Neural crest cell (in vitro differentiated cells): ENCODE data around the gene DHRS7B. TPM values are rescaled to one million over a fixed set of nuclear protein-coding genes. Genes with fewer than 3 reads are reported as not detected.
A peak's percentile ranks its signal among the peaks of the same experiment; 100 is the strongest.

Experiments
- DNase-seq: peaks from one replicate; pipeline ENCODE4 v3.0.0; 2021; ENCODE audit warnings: low read depth, mixed read lengths, low spot score
- H3K27ac Mint-ChIP-seq: one replicate; pipeline ENCODE4 v1.8.0; 2021; ENCODE audit warnings: mild to moderate bottlenecking, mixed read lengths; ENCODE audit not compliant: unreplicated experiment
- H3K27me3 Mint-ChIP-seq: 2 replicates; pipeline ENCODE4 v1.8.0; 2021; ENCODE audit warnings: low read depth, mild to moderate bottlenecking, mixed read lengths
- H3K36me3 Mint-ChIP-seq: 2 replicates; pipeline ENCODE4 v1.8.0; 2021; ENCODE audit warnings: low read depth, mild to moderate bottlenecking, mixed read lengths
- H3K4me1 Mint-ChIP-seq: 2 replicates; pipeline ENCODE4 v1.8.0; 2021; ENCODE audit warnings: mixed read lengths
- H3K4me3 Mint-ChIP-seq: one replicate; pipeline ENCODE4 v1.8.0; 2021; ENCODE audit warnings: mild to moderate bottlenecking, mixed read lengths
- H3K9me3 Mint-ChIP-seq: 2 replicates; pipeline ENCODE4 v1.8.0; 2021; ENCODE audit warnings: mixed read lengths
- CTCF ChIP-seq: fragments of 200-600 bp; sonication (generic); conservative IDR thresholded peaks from 2 replicates; pipeline ENCODE4 v1.5.0; 2021; ENCODE audit warnings: antibody characterized with exemption, mild to moderate bottlenecking
- total RNA-seq: library from RNA; stranded (reverse); gene quantifications from 2 replicates; pipeline ENCODE4 v1.2.1, GENCODE V29; 2021

DHRS7B gene
- total RNA-seq, 1 donor from 2014 or later: 14.8 TPM

- Mint-ChIP-seq H3K4me1 (no peaks in the 10 kb centered on the region), H3K27me3 (no peaks in the 10 kb centered on the region), H3K36me3 (no peaks in the 10 kb centered on the region), H3K9me3 (peaks cover 3% of the 10 kb centered on the region), H3K4me3 (no peak overlapping the region), H3K27ac (no peak overlapping the region)
- DNase-seq: no peak
- TF ChIP-seq CTCF: no peak
Observed at GRCh38 chr17:21232033-21232749, 105.4 kb downstream of the DHRS7B start.

GRCh38 chr17:21233581-21234347, 107.0 kb downstream of the DHRS7B start:
- no peak for DNase-seq
- Mint-ChIP-seq H3K4me1 (no peaks in the 10 kb centered on the region), H3K9me3 (peaks cover 3% of the 10 kb centered on the region), H3K27me3 (no peaks in the 10 kb centered on the region), H3K4me3 (no peak overlapping the region), H3K36me3 (no peaks in the 10 kb centered on the region), H3K27ac (no peak overlapping the region)
- TF ChIP-seq CTCF: no peak

GRCh38 chr17:21235921-21236320, 109.2 kb downstream of the DHRS7B start:
- DNase-seq: no peak
- TF ChIP-seq CTCF: no peak
- H3K27me3 Mint-ChIP-seq: no peaks in the 10 kb centered on the region
- H3K9me3 Mint-ChIP-seq: peaks cover 3% of the 10 kb centered on the region
- no peak overlapping the region for H3K4me3 Mint-ChIP-seq
- H3K27ac Mint-ChIP-seq: no peak overlapping the region
- no peaks in the 10 kb centered on the region for H3K36me3 Mint-ChIP-seq
- peaks cover 4% of the 10 kb centered on the region for H3K4me1 Mint-ChIP-seq

GRCh38 chr17:21239680-21240368, 113.1 kb downstream of the DHRS7B start:
- Mint-ChIP-seq H3K27ac (peak overlapping the region; percentile 91), H3K4me1 (peaks cover 4% of the 10 kb centered on the region), H3K36me3 (no peaks in the 10 kb centered on the region), H3K27me3 (no peaks in the 10 kb centered on the region), H3K4me3 (peak overlapping the region; percentile 69), H3K9me3 (no peaks in the 10 kb centered on the region)
- peak; percentile 58 for TF ChIP-seq CTCF
- no peak for DNase-seq

- no peak for DNase-seq
- TF ChIP-seq CTCF: no peak
- Mint-ChIP-seq H3K27ac (peak overlapping the region; percentile 83), H3K27me3 (no peaks in the 10 kb centered on the region), H3K36me3 (no peaks in the 10 kb centered on the region), H3K4me1 (peaks cover 4% of the 10 kb centered on the region), H3K9me3 (no peaks in the 10 kb centered on the region), H3K4me3 (no peak overlapping the region)
Observed at GRCh38 chr17:21240369-21241055, 113.7 kb downstream of the DHRS7B start.
